Activated CD8-positive, alpha-beta memory T cell treated with anti-CD3 and anti-CD28 coated beads for 36 hours (primary cell): ENCODE data around the gene PSMC4. TPM values are rescaled to one million over a fixed set of nuclear protein-coding genes. Genes with fewer than 3 reads are reported as not detected.

Source experiments
- CTCF ChIA-PET: fragments of 350-600 bp; sonication (Branson Sonifier 250); formaldehyde crosslinking; loops from one replicate; lab custom pipeline; 2021; ENCODE audit warnings: antibody characterized with exemption; lab: Charles Lee
- POLR2A ChIA-PET: fragments of 350-600 bp; sonication (Branson Sonifier 250); formaldehyde crosslinking; loops from one replicate; lab custom pipeline; 2021; ENCODE audit warnings: antibody characterized with exemption; lab: Charles Lee
- total RNA-seq, 2 experiments: library from RNA; stranded (reverse); gene quantifications; one replicate each; pipeline ENCODE4 v1.2.3, GENCODE V29; 2021

PSMC4 gene
- total RNA-seq, 2 experiments from 2014 or later = 159 to 170 TPM

- ChIA-PET POLR2A (no interaction called here), CTCF (no interaction called here)
These were observed 34.8 kb downstream of the PSMC4 start for GRCh38 chr19:40005691-40006272.

- ChIA-PET CTCF (no interaction called here), POLR2A (no interaction called here)
These were observed 35.3 kb downstream of the PSMC4 start for GRCh38 chr19:40006273-40006691.

GRCh38 chr19:40009674-40010073 is 38.7 kb downstream of the PSMC4 start:
- ChIA-PET POLR2A (no interaction called here), CTCF (no interaction called here)

- ChIA-PET CTCF (no interaction called here), POLR2A (no interaction called here)
These were observed 43.0 kb downstream of the PSMC4 start for GRCh38 chr19:40013991-40014390.

- CTCF ChIA-PET = no interaction called here
- POLR2A ChIA-PET = no interaction called here
These were observed 53.0 kb downstream of the PSMC4 start for GRCh38 chr19:40023969-40024368.

DNA sequence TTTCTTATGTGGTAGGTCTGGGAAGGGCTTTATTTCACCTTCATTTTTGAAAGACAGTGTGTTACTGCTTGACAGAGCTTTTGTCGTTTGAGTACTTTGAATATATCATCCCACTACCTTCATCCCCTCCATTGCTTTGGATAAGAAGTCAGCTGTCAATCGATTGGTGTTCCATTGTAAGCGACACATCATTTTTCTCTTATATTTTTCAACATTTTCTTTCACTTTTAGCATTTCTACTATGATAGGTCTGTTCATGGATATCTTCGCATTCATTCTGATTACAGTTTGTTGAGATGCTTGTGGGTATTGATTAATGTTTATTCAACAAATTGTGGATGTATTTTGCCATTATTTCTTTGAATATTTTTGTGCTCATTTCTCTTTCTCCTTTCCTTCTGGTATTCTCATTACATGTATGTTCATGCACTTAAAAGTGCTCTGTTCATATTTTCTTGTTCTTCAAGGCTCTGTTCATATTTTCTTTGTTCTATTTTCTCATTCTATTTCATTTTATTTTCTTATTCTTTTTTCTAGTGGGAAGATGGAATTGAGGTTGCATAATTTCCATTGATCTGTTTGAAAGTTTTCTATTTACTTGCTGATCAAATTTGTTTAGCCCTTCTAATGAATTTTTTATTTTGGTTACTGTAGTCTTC is 55.1 kb downstream of the PSMC4 start:
- POLR2A ChIA-PET = no interaction called here
- CTCF ChIA-PET = no interaction called here

- ChIA-PET POLR2A (no interaction called here), CTCF (no interaction called here)
These were observed 55.6 kb downstream of the PSMC4 start for GRCh38 chr19:40026597-40026970.

Other genes starting within 250 kb of the PSMC4 start
- gene CLC, start 233.1 kb upstream of the PSMC4 start, total RNA-seq = not detected
- not detected for gene LEUTX, start 192.3 kb upstream of the PSMC4 start, total RNA-seq
- 1 to 10 TPM; 5.8 to 7.3 TPM for gene DYRK1B, start 137.0 kb upstream of the PSMC4 start, total RNA-seq
- 100 to 1,000 TPM; 779 to 780 TPM for gene FBL, start 124.8 kb upstream of the PSMC4 start, total RNA-seq
- 1 to 10 TPM; 1.5 to 2.1 TPM for gene FCGBP, start 36.5 kb upstream of the PSMC4 start, total RNA-seq
- gene ZNF546, start 25.9 kb downstream of the PSMC4 start, total RNA-seq = 1 to 10 TPM; 4.0 to 4.4 TPM
- 10 to 100 TPM; 15.6 to 15.9 TPM for gene ZNF780B, start 85.1 kb downstream of the PSMC4 start, total RNA-seq
- gene ZNF780A, start 119.8 kb downstream of the PSMC4 start, total RNA-seq = 10 to 100 TPM; 17.4 to 18.9 TPM
- gene MAP3K10, start 220.3 kb downstream of the PSMC4 start, total RNA-seq = 10 to 100 TPM; 13.6 to 16.5 TPM
- gene TTC9B, start 247.2 kb downstream of the PSMC4 start, total RNA-seq = not detected